Lung (tissue), 12 donors: ENCODE measurements around the gene MAP3K15. TPM values are rescaled to one million over a fixed set of nuclear protein-coding genes. Genes with fewer than 3 reads are reported as not detected.
A peak's percentile ranks its signal among the peaks of the same experiment; 100 is the strongest.

Experiments
- ATAC-seq: fragments of 200-7000 bp; cut with Tn5 transposase; one replicate; pipeline ENCODE4 v1.9.1; 2020; ENCODE audit warnings: moderate number of reproducible peaks; ENCODE audit not compliant: insufficient read depth, low FRiP score
- DNase-seq, 3 donors: peaks; one replicate each; pipeline ENCODE4 v3.0.0-alpha.2; 2013 to 2017
- H3K27ac ChIP-seq, 2 donors: one replicate each; pipeline ENCODE4 v1.5.1; 2013; ENCODE audit warnings: mild to moderate bottlenecking in 2 of 2, moderate library complexity in 2 of 2, control low read depth in 1 of 2, inconsistent platforms in 1 of 2, low read depth in 1 of 2, low read length in 1 of 2
- H3K27me3 ChIP-seq, 3 donors: one replicate each; pipeline ENCODE4 v1.5.1; 2013; ENCODE audit warnings: low read length in 2 of 3; ENCODE audit not compliant: control insufficient read depth in 3 of 3, insufficient read depth in 3 of 3
- H3K36me3 ChIP-seq, 4 donors: one replicate each; pipeline ENCODE4 v1.5.1; 2013; ENCODE audit warnings: low read length in 4 of 4, mild to moderate bottlenecking in 1 of 4, moderate library complexity in 1 of 4; ENCODE audit not compliant: control insufficient read depth in 4 of 4, insufficient read depth in 4 of 4
- H3K4me1 ChIP-seq, 5 donors: one replicate each; pipeline ENCODE4 v1.5.1; 2013; ENCODE audit warnings: low read length in 5 of 5, mild to moderate bottlenecking in 2 of 5, moderate library complexity in 1 of 5; ENCODE audit not compliant: control insufficient read depth in 5 of 5, insufficient read depth in 5 of 5
- H3K4me3 ChIP-seq: one replicate; pipeline ENCODE4 v1.5.1; 2013; ENCODE audit warnings: mild to moderate bottlenecking, control low read depth, moderate library complexity
- H3K9ac ChIP-seq, 2 donors: one replicate each; pipeline ENCODE4 v1.5.1; 2013; ENCODE audit warnings: low read length in 2 of 2, control low read depth in 1 of 2; ENCODE audit not compliant: insufficient read depth in 1 of 2
- H3K9me3 ChIP-seq, 4 donors: one replicate each; pipeline ENCODE4 v1.5.1; 2013; ENCODE audit warnings: low read length in 3 of 4, mild to moderate bottlenecking in 1 of 4, moderate library complexity in 1 of 4; ENCODE audit not compliant: control insufficient read depth in 4 of 4, insufficient read depth in 3 of 4
- WGBS, 2 donors: extraction: QIAGEN DNeasy Blood & Tissue Kit; methylation state at CpG; one replicate each; pipeline ENCODE4 v1.1.7; 2013; 5-methylcytosine and 5-hydroxymethylcytosine counted together
- polyA plus RNA-seq, 2 donors: library from polyadenylated mRNA; stranded (reverse); fragments of 200-250 nt; gene quantifications; one replicate each; pipeline ENCODE4 v1.2.1, GENCODE V29; 2013
- total RNA-seq, 2 donors: library from RNA; depleted of rRNA in 1 of 2; stranded (reverse); fragments of >200 nt in 1 of 2; gene quantifications; one replicate each; pipeline ENCODE4 v1.2.1, GENCODE V29; 2014 to 2021
- TF ChIP-seq, protein P1 (sequence below): IDR thresholded peaks from 2 replicates; pipeline ENCODE4 v1.5.1; 2012; ENCODE audit warnings: mild to moderate bottlenecking; ENCODE audit errors: control extremely low read depth, extremely low read depth
- donor health status: control.
- donor health status: control.
- donor health status: Bipolar disorder and iron deficiency.
- donor health status: healthy.
- donor health status: DM: yes; HTN: yes; CAD: no.

MAP3K15 gene
- total and polyA plus RNA-seq, 4 donors: 0.16 to 2.1 (median 0.40) TPM

DNA sequence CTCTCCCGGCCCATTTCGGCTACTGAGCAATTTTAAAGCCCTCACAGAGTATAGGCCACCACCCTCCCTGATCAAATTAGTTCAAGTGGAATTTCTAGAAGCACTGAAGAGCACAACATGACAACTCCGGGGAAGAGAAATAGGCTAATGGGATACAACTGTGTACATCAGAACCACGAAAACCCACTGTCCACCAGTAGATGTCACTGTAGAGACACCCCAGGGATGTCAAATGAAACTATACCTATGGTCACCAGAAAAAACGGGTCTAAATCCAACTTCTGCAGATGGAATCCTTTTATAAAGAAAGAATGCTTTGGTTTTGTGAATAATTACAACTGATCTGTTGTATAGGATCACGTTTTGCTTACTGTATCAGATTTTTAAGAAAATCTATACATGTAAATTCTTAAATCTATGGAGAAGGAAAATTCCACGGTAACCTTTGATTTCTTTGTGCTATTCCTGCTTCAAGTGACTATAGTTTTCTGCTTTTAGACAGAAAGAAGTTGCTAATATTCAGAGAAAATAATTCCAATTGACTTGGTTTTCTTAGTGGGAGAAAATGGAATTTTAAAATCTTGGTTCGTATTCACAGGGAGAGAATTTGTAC lies 29.5 kb upstream of the MAP3K15 start:
- TF ChIP-seq, protein P1, sequence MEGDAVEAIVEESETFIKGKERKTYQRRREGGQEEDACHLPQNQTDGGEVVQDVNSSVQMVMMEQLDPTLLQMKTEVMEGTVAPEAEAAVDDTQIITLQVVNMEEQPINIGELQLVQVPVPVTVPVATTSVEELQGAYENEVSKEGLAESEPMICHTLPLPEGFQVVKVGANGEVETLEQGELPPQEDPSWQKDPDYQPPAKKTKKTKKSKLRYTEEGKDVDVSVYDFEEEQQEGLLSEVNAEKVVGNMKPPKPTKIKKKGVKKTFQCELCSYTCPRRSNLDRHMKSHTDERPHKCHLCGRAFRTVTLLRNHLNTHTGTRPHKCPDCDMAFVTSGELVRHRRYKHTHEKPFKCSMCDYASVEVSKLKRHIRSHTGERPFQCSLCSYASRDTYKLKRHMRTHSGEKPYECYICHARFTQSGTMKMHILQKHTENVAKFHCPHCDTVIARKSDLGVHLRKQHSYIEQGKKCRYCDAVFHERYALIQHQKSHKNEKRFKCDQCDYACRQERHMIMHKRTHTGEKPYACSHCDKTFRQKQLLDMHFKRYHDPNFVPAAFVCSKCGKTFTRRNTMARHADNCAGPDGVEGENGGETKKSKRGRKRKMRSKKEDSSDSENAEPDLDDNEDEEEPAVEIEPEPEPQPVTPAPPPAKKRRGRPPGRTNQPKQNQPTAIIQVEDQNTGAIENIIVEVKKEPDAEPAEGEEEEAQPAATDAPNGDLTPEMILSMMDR: peak; percentile 28
- peaks cover 0 to 6% (median 0%) of the 10 kb centered on the region in 4 donors for H3K9me3 ChIP-seq

GRCh38 chrX:19543951-19544381 lies 28.7 kb upstream of the MAP3K15 start:
- TF ChIP-seq, protein P1: no peak
- H3K4me3 ChIP-seq: no peak overlapping the region
- no peak for ATAC-seq
- no peaks in the 10 kb centered on the region for H3K4me1 ChIP-seq
- H3K36me3 ChIP-seq: peaks cover 0 to 7% (median 0%) of the 10 kb centered on the region in 4 donors
- H3K27ac ChIP-seq: no peak overlapping the region
- H3K9ac ChIP-seq: no peak overlapping the region
- H3K27me3 ChIP-seq: peaks cover 4 to 23% (median 5%) of the 10 kb centered on the region in 3 donors
- WGBS, 2 donors: 69 to 84% methylated on average over 12 of the region's 12 CpGs
- peaks cover 0 to 6% (median 0%) of the 10 kb centered on the region in 4 donors for H3K9me3 ChIP-seq
- no peak for DNase-seq

More for the DNA sequence above, 29.5 kb upstream of the MAP3K15 start:
- Histone ChIP-seq H3K4me1 (no peaks in the 10 kb centered on the region), H3K36me3 (peaks cover 0 to 6% (median 0%) of the 10 kb centered on the region in 4 donors), H3K27ac (no peak overlapping the region), H3K9ac (no peak overlapping the region), H3K4me3 (no peak overlapping the region), H3K27me3 (peaks cover 4 to 19% (median 5%) of the 10 kb centered on the region in 3 donors)
- peak; percentile 52 to 75 (median 54) for DNase-seq
- 39 to 47% methylated on average over 8 of the region's 8 CpGs for WGBS, 2 donors
- peak; percentile 68 for ATAC-seq

DNA sequence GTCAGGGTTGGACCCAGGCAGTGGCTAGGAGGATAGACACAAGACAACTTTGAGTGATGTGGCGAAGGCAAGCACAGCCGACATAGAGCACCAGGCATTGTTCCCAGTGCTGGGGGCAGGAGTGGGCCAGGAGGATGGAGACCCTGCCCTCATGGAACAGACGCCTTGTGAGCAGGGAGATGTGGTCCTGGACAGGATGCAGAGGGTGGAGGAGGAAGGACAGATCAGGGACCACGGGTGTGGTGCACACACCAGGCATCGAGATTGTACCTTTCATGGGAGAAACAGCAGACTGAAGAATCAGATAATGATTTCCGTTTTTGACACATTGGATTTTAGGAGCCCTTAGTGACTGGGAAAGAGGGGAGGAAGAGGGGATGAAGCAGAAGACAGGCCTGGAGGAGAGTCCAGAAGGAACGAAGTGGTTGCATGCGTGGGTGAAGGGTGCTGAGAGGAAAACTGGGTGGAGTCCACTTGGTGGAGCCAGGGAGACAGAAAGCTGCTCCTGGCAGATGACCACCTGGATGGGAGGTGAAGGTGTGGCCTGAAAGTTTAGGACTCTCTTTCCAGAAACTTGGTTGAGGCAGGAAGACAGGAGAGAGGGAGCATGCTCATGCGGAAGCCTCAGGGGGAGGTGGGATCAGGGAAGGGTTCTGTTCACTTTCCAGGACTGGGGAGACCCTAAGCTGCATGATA lies 27.9 kb upstream of the MAP3K15 start:
- peaks cover 4 to 26% (median 5%) of the 10 kb centered on the region in 3 donors for H3K27me3 ChIP-seq
- TF ChIP-seq, protein P1: no peak
- no peak for ATAC-seq
- no peak for DNase-seq
- H3K4me1 ChIP-seq: no peaks in the 10 kb centered on the region
- peaks cover 0 to 7% (median 0%) of the 10 kb centered on the region in 4 donors for H3K36me3 ChIP-seq
- no peak overlapping the region for H3K9ac ChIP-seq
- WGBS, 2 donors: 78 to 89% methylated on average over 9 of the region's 9 CpGs
- no peak overlapping the region for H3K4me3 ChIP-seq
- peaks cover 0 to 6% (median 0%) of the 10 kb centered on the region in 4 donors for H3K9me3 ChIP-seq
- no peak overlapping the region for H3K27ac ChIP-seq
